OCI-LY3 (cell line): ENCODE results near the gene ADORA2A.
A peak's percentile ranks its signal among the peaks of the same experiment; 100 is the strongest.

Source experiments
- H2AFZ ChIP-seq: fragments of 200-600, 300-600 bp; shearing (Covaris generic); 2 replicates; pipeline ENCODE4 v1.6.0; 2014; ENCODE audit warnings: antibody characterized with exemption, low read depth, low read length
- H3K27ac ChIP-seq: fragments of 200-600, 300-600 bp; sonication (generic); 2 replicates; pipeline ENCODE4 v1.5.1; 2014; ENCODE audit warnings: mild to moderate bottlenecking, low read length, moderate library complexity, mixed read lengths
- H3K27me3 ChIP-seq: fragments of 200-600, 300-600 bp; sonication (generic); 2 replicates; pipeline ENCODE4 v1.6.1; 2014; ENCODE audit warnings: low read depth, low read length, mixed read lengths
- H3K36me3 ChIP-seq: fragments of 200-600, 300-600 bp; sonication (generic); replicated peaks from 2 replicates; pipeline ENCODE3; 2014; ENCODE audit warnings: low read depth, low read length, mixed read lengths
- H3K4me1 ChIP-seq: fragments of 300-600, 200-600 bp; sonication (generic); 2 replicates; pipeline ENCODE4 v1.6.1; 2014; ENCODE audit warnings: low read length, mixed read lengths
- H3K4me2 ChIP-seq: fragments of 200-600, 300-600 bp; sonication (generic); 2 replicates; pipeline ENCODE4 v1.6.1; 2014; ENCODE audit warnings: low read length, mixed read lengths
- H3K4me3 ChIP-seq: fragments of 300-600, 200-600 bp; sonication (generic); 2 replicates; pipeline ENCODE4 v1.5.1; 2014; ENCODE audit warnings: antibody characterized with exemption, mild to moderate bottlenecking, low read length, moderate library complexity
- H3K79me2 ChIP-seq: fragments of 300-600, 200-600 bp; shearing (Covaris generic); 2 replicates; pipeline ENCODE4 v1.6.1; 2014; ENCODE audit warnings: mild to moderate bottlenecking, low read length, mixed read lengths
- H3K9ac ChIP-seq: fragments of 300-600, 200-600 bp; shearing (Covaris generic); 2 replicates; pipeline ENCODE4 v1.6.0; 2014; ENCODE audit warnings: mild to moderate bottlenecking, low read length, moderate library complexity
- H3K9me3 ChIP-seq: fragments of 200-600, 300-600 bp; shearing (Covaris generic); 2 replicates; pipeline ENCODE4 v1.6.1; 2014; ENCODE audit warnings: low read length, mixed read lengths; ENCODE audit not compliant: insufficient read depth
- H4K20me1 ChIP-seq: fragments of 200-600, 300-600 bp; sonication (generic); 2 replicates; pipeline ENCODE4 v1.6.1; 2016; ENCODE audit warnings: low read length, mixed read lengths; ENCODE audit not compliant: insufficient read depth
- CTCF ChIP-seq: fragments of 200-600, 300-600 bp; sonication (generic); IDR thresholded peaks from 2 replicates; pipeline ENCODE4 v1.5.1; 2014; ENCODE audit warnings: antibody characterized with exemption, low read length, low read depth
- EZH2phosphoT487 ChIP-seq: fragments of 200-600 bp; shearing (Covaris generic); IDR thresholded peaks from 2 replicates; pipeline ENCODE4 v1.6.1; 2018; ENCODE audit warnings: antibody characterized with exemption, mixed run types, low read depth

The ADORA2A gene

GRCh38 chr22:24398409-24398808 lies 29.0 kb upstream of the ADORA2A start:
- Histone ChIP-seq H3K79me2 (no peaks in the 10 kb centered on the region), H3K27ac (no peak overlapping the region), H3K27me3 (no peaks in the 10 kb centered on the region), H3K9me3 (no peaks in the 10 kb centered on the region), H3K4me1 (peaks cover 38% of the 10 kb centered on the region), H3K36me3 (peaks cover 29% of the 10 kb centered on the region), H2AFZ (no peak overlapping the region), H3K4me3 (no peak overlapping the region), H4K20me1 (peaks cover 3% of the 10 kb centered on the region; the same call in 1 of the 2 replicates), H3K4me2 (no peak overlapping the region), H3K9ac (no peak overlapping the region)
- TF ChIP-seq EZH2phosphoT487 (no peak), CTCF (no peak)

GRCh38 chr22:24400034-24400725 lies 27.2 kb upstream of the ADORA2A start:
- no peaks in the 10 kb centered on the region for H3K27me3 ChIP-seq
- TF ChIP-seq EZH2phosphoT487: no peak
- no peak for TF ChIP-seq CTCF
- H3K4me1 ChIP-seq: peaks cover 42% of the 10 kb centered on the region
- H3K36me3 ChIP-seq: peaks cover 38% of the 10 kb centered on the region
- 0 out of 2 replicates have a peak overlapping the region, but pooled peaks have one; percentile 1 for H3K27ac ChIP-seq
- no peaks in the 10 kb centered on the region for H3K79me2 ChIP-seq
- no peaks in the 10 kb centered on the region for H3K9me3 ChIP-seq
- no peak overlapping the region; the same call in 1 of the 2 replicates for H3K4me3 ChIP-seq
- no peak overlapping the region for H3K9ac ChIP-seq
- H3K4me2 ChIP-seq: peak overlapping the region; percentile 73
- peaks cover 3% of the 10 kb centered on the region; the same call in 1 of the 2 replicates for H4K20me1 ChIP-seq
- no peak overlapping the region for H2AFZ ChIP-seq

- Histone ChIP-seq H3K27ac (peak overlapping the region; percentile 69), H3K79me2 (no peaks in the 10 kb centered on the region), H3K27me3 (no peaks in the 10 kb centered on the region), H3K4me3 (peak overlapping the region; percentile 23; the same call in 1 of the 2 replicates), H3K4me2 (peak overlapping the region; percentile 73), H3K9ac (no peak overlapping the region), H3K36me3 (peaks cover 38% of the 10 kb centered on the region), H3K9me3 (no peaks in the 10 kb centered on the region), H2AFZ (no peak overlapping the region), H3K4me1 (peaks cover 42% of the 10 kb centered on the region), H4K20me1 (peaks cover 3% of the 10 kb centered on the region; the same call in 1 of the 2 replicates)
- TF ChIP-seq EZH2phosphoT487 (no peak), CTCF (no peak)
These were observed 26.4 kb upstream of the ADORA2A start for GRCh38 chr22:24400726-24401596.

GRCh38 chr22:24401931-24402367 lies 25.4 kb upstream of the ADORA2A start:
- H3K9ac ChIP-seq: peak overlapping the region; percentile 42; the same call in 1 of the 2 replicates
- no peaks in the 10 kb centered on the region for H3K9me3 ChIP-seq
- peaks cover 3% of the 10 kb centered on the region; the same call in 1 of the 2 replicates for H4K20me1 ChIP-seq
- H3K27ac ChIP-seq: peak overlapping the region; percentile 69
- peaks cover 33% of the 10 kb centered on the region for H3K36me3 ChIP-seq
- no peak overlapping the region for H2AFZ ChIP-seq
- no peaks in the 10 kb centered on the region for H3K27me3 ChIP-seq
- H3K4me1 ChIP-seq: peaks cover 42% of the 10 kb centered on the region
- H3K79me2 ChIP-seq: no peaks in the 10 kb centered on the region
- TF ChIP-seq EZH2phosphoT487 (no peak), CTCF (0 out of 2 replicates have a peak, but pooled peaks have one; percentile 3)
- H3K4me3 ChIP-seq: peak overlapping the region; percentile 43; the same call in 1 of the 2 replicates
- peak overlapping the region; percentile 73 for H3K4me2 ChIP-seq
